ENCODE results near the gene TSC22D1.
"Not testable (repeated sequence)": the region's sequence is repeated elsewhere in the genome, so short reads cannot be mapped to it uniquely, and the experiment has no call there.

The TSC22D1 gene

DNA sequence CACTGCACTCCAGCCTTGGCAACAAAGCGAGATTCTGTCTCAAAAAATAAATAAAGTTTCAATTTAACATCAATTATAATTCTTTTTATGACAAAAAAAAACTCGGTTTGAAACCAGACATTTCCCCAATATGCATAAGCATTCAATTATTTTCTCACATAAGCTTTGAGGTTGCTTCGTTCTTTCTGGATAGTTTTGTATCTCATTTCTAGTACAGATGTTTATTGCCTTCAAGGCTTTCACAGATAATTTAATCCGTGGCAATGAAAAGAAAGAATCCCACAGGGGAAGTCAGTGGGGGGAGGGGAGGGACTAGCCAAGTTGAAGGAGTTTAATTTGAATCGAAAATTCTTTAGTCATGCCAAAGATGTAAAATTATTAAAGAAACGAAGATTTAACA, 29.6 kb upstream of the TSC22D1 start:
- WGBS, 2 donors (ENCODE audit: extremely low coverage in 2 of 2, insufficient read length in 2 of 2, insufficient replicate concordance in 1 of 2), result no CpG with 5 or more reads among the region's 6 CpGs
- Histone ChIP-seq H2BK120ac (ENCODE audit: low read depth, low read length) (no peak overlapping the region), H3K9ac (ENCODE audit: low read depth, low read length, poor library complexity) (no peak overlapping the region), H2BK5ac (ENCODE audit: low read length) (no peak overlapping the region), H3K23ac (ENCODE audit: low read depth, low read length, poor library complexity) (no peak overlapping the region), H2BK15ac (ENCODE audit: low read length) (no peak overlapping the region), H3K36me3 (replicated peaks in 1 of 2; ENCODE audit: control insufficient read depth in 2 of 2, insufficient read depth in 2 of 2, low read length in 2 of 2) (no peaks in the 10 kb centered on the region), H2AK5ac (ENCODE audit: low read depth, low read length) (no peak overlapping the region), H2AFZ (ENCODE audit: low read length) (no peak overlapping the region), H3K14ac (ENCODE audit: low read length) (no peak overlapping the region), H3K27me3 (ENCODE audit: control insufficient read depth in 3 of 3, insufficient read depth in 3 of 3, low read depth in 1 of 3, low read length in 3 of 3) (no peaks in the 10 kb centered on the region), H4K91ac (ENCODE audit: low read depth, low read length, poor library complexity) (no peak overlapping the region), H3K4me3 (ENCODE audit: low read length in 2 of 2) (no peak overlapping the region), H3K27ac (replicated peaks; ENCODE audit: low read length) (no peak overlapping the region), H4K8ac (ENCODE audit: low read depth, low read length) (no peak overlapping the region), H3K79me1 (ENCODE audit: low read depth, low read length) (no peaks in the 10 kb centered on the region), H3K4me1 (ENCODE audit: control insufficient read depth in 2 of 2, insufficient read depth in 1 of 2, low read depth in 1 of 2, low read length in 2 of 2) (no peaks in the 10 kb centered on the region), H3K9me3 (replicated peaks in 1 of 2; ENCODE audit: control insufficient read depth in 2 of 2, insufficient read depth in 1 of 2, low read depth in 1 of 2, low read length in 2 of 2) (peaks cover 0 to 2% of the 10 kb centered on the region in 2 donors), H2BK12ac (ENCODE audit: low read length) (no peak overlapping the region), H3K4me2 (ENCODE audit: insufficient read depth, low read length, poor library complexity, severe bottlenecking) (no peak overlapping the region), H3K4ac (ENCODE audit: low read length) (no peak overlapping the region), H3K18ac (ENCODE audit: low read length) (no peak overlapping the region)
- DNase-seq (ENCODE audit: low spot score), result no peak

DNA sequence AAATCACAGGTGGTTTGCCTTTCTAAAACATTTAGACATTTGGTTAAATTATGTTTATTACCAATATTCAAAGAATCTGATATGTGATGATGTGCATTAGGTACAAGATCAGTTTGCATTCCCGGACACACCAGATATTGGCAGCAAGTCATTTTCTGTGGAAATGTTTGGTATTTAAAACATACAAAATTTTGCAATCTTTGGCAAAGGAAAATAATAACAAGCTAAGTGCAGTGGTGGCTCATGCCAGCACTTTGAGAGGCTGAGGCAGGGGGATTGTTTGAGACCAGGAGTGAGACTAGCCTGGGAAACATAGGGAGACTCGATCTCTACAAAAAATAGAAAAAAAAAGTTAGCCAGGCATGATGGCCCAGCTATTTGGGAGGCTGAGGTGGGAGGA, 29.1 kb upstream of the TSC22D1 start:
- H3K4me1 ChIP-seq (ENCODE audit: control insufficient read depth in 2 of 2, insufficient read depth in 1 of 2, low read depth in 1 of 2, low read length in 2 of 2), result no peaks in the 10 kb centered on the region
- H2AK5ac ChIP-seq (ENCODE audit: low read depth, low read length), result no peak overlapping the region
- no peaks in the 10 kb centered on the region for H3K79me1 ChIP-seq (ENCODE audit: low read depth, low read length)
- peaks cover 0 to 1% of the 10 kb centered on the region in 2 donors for H3K9me3 ChIP-seq (replicated peaks in 1 of 2; ENCODE audit: control insufficient read depth in 2 of 2, insufficient read depth in 1 of 2, low read depth in 1 of 2, low read length in 2 of 2)
- H3K23ac ChIP-seq (ENCODE audit: low read depth, low read length, poor library complexity), result no peak overlapping the region
- DNase-seq (ENCODE audit: low spot score), result no peak
- no peak overlapping the region for H3K9ac ChIP-seq (ENCODE audit: low read depth, low read length, poor library complexity)
- H2AFZ ChIP-seq (ENCODE audit: low read length), result no peak overlapping the region
- H3K14ac ChIP-seq (ENCODE audit: low read length), result no peak overlapping the region
- H4K91ac ChIP-seq (ENCODE audit: low read depth, low read length, poor library complexity), result no peak overlapping the region
- no peak overlapping the region for H3K4ac ChIP-seq (ENCODE audit: low read length)
- H3K18ac ChIP-seq (ENCODE audit: low read length), result no peak overlapping the region
- no peak overlapping the region for H2BK5ac ChIP-seq (ENCODE audit: low read length)
- H3K27me3 ChIP-seq (ENCODE audit: control insufficient read depth in 3 of 3, insufficient read depth in 3 of 3, low read depth in 1 of 3, low read length in 3 of 3), result no peaks in the 10 kb centered on the region
- no peak overlapping the region for H2BK120ac ChIP-seq (ENCODE audit: low read depth, low read length)
- no peaks in the 10 kb centered on the region for H3K36me3 ChIP-seq (replicated peaks in 1 of 2; ENCODE audit: control insufficient read depth in 2 of 2, insufficient read depth in 2 of 2, low read length in 2 of 2)
- no peak overlapping the region for H2BK15ac ChIP-seq (ENCODE audit: low read length)
- no peak overlapping the region for H4K8ac ChIP-seq (ENCODE audit: low read depth, low read length)
- H3K27ac ChIP-seq (replicated peaks; ENCODE audit: low read length), result no peak overlapping the region
- no peak overlapping the region for H3K4me3 ChIP-seq (ENCODE audit: low read length in 2 of 2)
- H2BK12ac ChIP-seq (ENCODE audit: low read length), result no peak overlapping the region
- WGBS, 2 donors (ENCODE audit: extremely low coverage in 2 of 2, insufficient read length in 2 of 2, insufficient replicate concordance in 1 of 2), result no CpG with 5 or more reads among the region's 2 CpGs
- no peak overlapping the region for H3K4me2 ChIP-seq (ENCODE audit: insufficient read depth, low read length, poor library complexity, severe bottlenecking)

DNA sequence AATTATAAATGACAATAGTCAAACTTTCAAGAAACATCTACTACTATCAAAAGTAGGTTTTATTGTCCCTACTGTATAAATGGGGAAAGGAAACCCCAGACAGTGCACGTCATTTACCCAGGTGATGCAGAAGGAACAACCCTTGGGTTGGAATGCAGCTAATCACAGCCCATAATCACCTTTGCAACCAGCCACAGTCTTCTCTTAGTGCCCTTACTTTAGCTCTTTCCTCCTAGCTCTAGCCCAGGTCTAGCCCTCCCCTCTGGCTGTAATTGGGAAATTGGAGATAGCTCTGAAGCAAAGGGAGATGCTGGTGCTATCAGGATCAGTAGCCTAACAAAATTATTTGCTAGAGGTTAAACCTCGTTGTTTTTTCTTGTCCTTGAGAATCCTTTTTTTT, 25.5 kb upstream of the TSC22D1 start:
- Histone ChIP-seq H3K36me3 (replicated peaks in 1 of 2; ENCODE audit: control insufficient read depth in 2 of 2, insufficient read depth in 2 of 2, low read length in 2 of 2) (no peaks in the 10 kb centered on the region), H2BK5ac (ENCODE audit: low read length) (no peak overlapping the region), H3K4ac (ENCODE audit: low read length) (no peak overlapping the region), H2AK5ac (ENCODE audit: low read depth, low read length) (no peak overlapping the region), H4K8ac (ENCODE audit: low read depth, low read length) (no peak overlapping the region), H3K79me1 (ENCODE audit: low read depth, low read length) (no peaks in the 10 kb centered on the region), H3K27ac (replicated peaks; ENCODE audit: low read length) (no peak overlapping the region), H3K14ac (ENCODE audit: low read length) (no peak overlapping the region), H3K9me3 (replicated peaks in 1 of 2; ENCODE audit: control insufficient read depth in 2 of 2, insufficient read depth in 1 of 2, low read depth in 1 of 2, low read length in 2 of 2) (peaks cover 0 to 2% of the 10 kb centered on the region in 2 donors), H3K18ac (ENCODE audit: low read length) (no peak overlapping the region), H2AFZ (ENCODE audit: low read length) (no peak overlapping the region), H3K9ac (ENCODE audit: low read depth, low read length, poor library complexity) (no peak overlapping the region), H3K4me2 (ENCODE audit: insufficient read depth, low read length, poor library complexity, severe bottlenecking) (no peak overlapping the region), H3K27me3 (ENCODE audit: control insufficient read depth in 3 of 3, insufficient read depth in 3 of 3, low read depth in 1 of 3, low read length in 3 of 3) (no peaks in the 10 kb centered on the region), H2BK15ac (ENCODE audit: low read length) (no peak overlapping the region), H3K23ac (ENCODE audit: low read depth, low read length, poor library complexity) (no peak overlapping the region), H3K4me3 (ENCODE audit: low read length in 2 of 2) (no peak overlapping the region), H2BK120ac (ENCODE audit: low read depth, low read length) (no peak overlapping the region), H2BK12ac (ENCODE audit: low read length) (no peak overlapping the region), H3K4me1 (ENCODE audit: control insufficient read depth in 2 of 2, insufficient read depth in 1 of 2, low read depth in 1 of 2, low read length in 2 of 2) (no peaks in the 10 kb centered on the region), H4K91ac (ENCODE audit: low read depth, low read length, poor library complexity) (no peak overlapping the region)
- DNase-seq (ENCODE audit: low spot score), result no peak
- WGBS, 2 donors (ENCODE audit: extremely low coverage in 2 of 2, insufficient read length in 2 of 2, insufficient replicate concordance in 1 of 2), result no CpG with 5 or more reads among the region's 2 CpGs

DNA sequence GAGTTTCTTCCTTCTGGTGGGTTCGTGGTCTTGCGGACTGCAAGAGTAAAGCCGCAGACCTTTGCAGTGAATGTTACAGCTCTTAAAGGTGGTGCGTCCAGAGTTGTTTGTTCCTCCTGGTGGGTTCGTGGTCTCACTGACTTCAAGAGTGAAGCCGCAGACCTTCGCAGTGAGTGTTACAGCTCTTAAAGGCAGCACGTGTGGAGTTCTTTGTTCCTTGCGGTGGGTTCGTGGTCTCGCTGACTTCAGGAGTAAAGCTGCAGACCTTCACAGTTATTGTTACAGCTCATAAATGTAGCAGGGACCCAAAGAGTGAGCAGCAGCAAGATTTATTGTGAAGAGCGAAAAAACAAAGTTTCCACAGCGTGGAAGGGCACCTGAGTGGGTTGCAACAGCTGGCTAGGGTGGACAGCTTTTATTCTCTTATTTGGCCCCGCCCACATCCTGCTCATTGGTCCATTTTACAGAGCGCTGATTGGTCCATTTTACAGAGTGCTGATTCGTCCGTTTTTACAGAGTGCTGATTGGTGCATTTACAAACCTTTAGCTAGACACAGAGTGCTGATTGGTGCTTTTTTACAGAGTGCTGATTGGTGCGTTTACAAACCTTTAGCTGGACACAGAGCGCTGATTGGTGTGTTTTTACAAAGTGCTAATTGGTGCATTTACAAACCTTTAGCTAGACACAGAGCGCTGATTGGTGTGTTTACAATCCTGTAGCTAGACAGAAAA, 17.9 kb upstream of the TSC22D1 start:
- H3K27ac ChIP-seq (replicated peaks; ENCODE audit: low read length); H4K91ac ChIP-seq (ENCODE audit: low read depth, low read length, poor library complexity); H2AK5ac ChIP-seq (ENCODE audit: low read depth, low read length); H2BK5ac ChIP-seq (ENCODE audit: low read length); H3K4ac ChIP-seq (ENCODE audit: low read length); H3K18ac ChIP-seq (ENCODE audit: low read length); H3K36me3 ChIP-seq (replicated peaks in 1 of 2; ENCODE audit: control insufficient read depth in 2 of 2, insufficient read depth in 2 of 2, low read length in 2 of 2); H3K14ac ChIP-seq (ENCODE audit: low read length); H3K27me3 ChIP-seq (ENCODE audit: control insufficient read depth in 3 of 3, insufficient read depth in 3 of 3, low read depth in 1 of 3, low read length in 3 of 3); H3K4me1 ChIP-seq (ENCODE audit: control insufficient read depth in 2 of 2, insufficient read depth in 1 of 2, low read depth in 1 of 2, low read length in 2 of 2); H3K4me3 ChIP-seq (ENCODE audit: low read length in 2 of 2); H3K79me1 ChIP-seq (ENCODE audit: low read depth, low read length); H3K9me3 ChIP-seq (replicated peaks in 1 of 2; ENCODE audit: control insufficient read depth in 2 of 2, insufficient read depth in 1 of 2, low read depth in 1 of 2, low read length in 2 of 2); H3K4me2 ChIP-seq (ENCODE audit: insufficient read depth, low read length, poor library complexity, severe bottlenecking); H3K9ac ChIP-seq (ENCODE audit: low read depth, low read length, poor library complexity); H2BK12ac ChIP-seq (ENCODE audit: low read length); H2BK120ac ChIP-seq (ENCODE audit: low read depth, low read length); H2BK15ac ChIP-seq (ENCODE audit: low read length); DNase-seq (ENCODE audit: low spot score); H4K8ac ChIP-seq (ENCODE audit: low read depth, low read length); H2AFZ ChIP-seq (ENCODE audit: low read length); H3K23ac ChIP-seq (ENCODE audit: low read depth, low read length, poor library complexity): not testable (repeated sequence)
- no CpG with 5 or more reads among the region's 20 CpGs for WGBS, 2 donors (ENCODE audit: extremely low coverage in 2 of 2, insufficient read length in 2 of 2, insufficient replicate concordance in 1 of 2)

Measured in neuronal stem cell (in vitro differentiated cells).